Stimulated activated CD8-positive, alpha-beta memory T cell treated with anti-CD3 and anti-CD28 coated beads, Interleukin-4, amount 100 ng/mL, for 1 hour (primary cell): ENCODE data around the gene BCAR3.

Experiments
- DNase-seq, 2 donors: peaks; one replicate each; pipeline ENCODE4 v3.0.0-alpha.2; 2020; ENCODE audit warnings: low read depth in 2 of 2, low spot score in 1 of 2

Gene BCAR3

GRCh38 chr1:93616996-93617669 is 64.5 kb downstream of the BCAR3 start:
- no peak for DNase-seq

GRCh38 chr1:93616221-93616995 is 65.2 kb downstream of the BCAR3 start:
- DNase-seq: no peak

GRCh38 chr1:93615582-93616150 is 66.0 kb downstream of the BCAR3 start:
- no peak for DNase-seq

GRCh38 chr1:93614986-93615581 is 66.6 kb downstream of the BCAR3 start:
- DNase-seq: no peak

- no peak for DNase-seq
Measured at GRCh38 chr1:93614541-93614940, 67.1 kb downstream of the BCAR3 start.

GRCh38 chr1:93613898-93614297 is 67.7 kb downstream of the BCAR3 start:
- no peak for DNase-seq

- no peak for DNase-seq
Measured at GRCh38 chr1:93612510-93612909, 69.1 kb downstream of the BCAR3 start.

GRCh38 chr1:93611668-93612067 is 70.0 kb downstream of the BCAR3 start:
- DNase-seq: no peak

GRCh38 chr1:93609536-93609935 is 72.1 kb downstream of the BCAR3 start:
- no peak for DNase-seq

GRCh38 chr1:93608187-93609109 is 73.2 kb downstream of the BCAR3 start:
- no peak for DNase-seq

GRCh38 chr1:93607814-93608186 is 73.8 kb downstream of the BCAR3 start:
- no peak for DNase-seq

GRCh38 chr1:93605812-93606512 is 75.7 kb downstream of the BCAR3 start:
- DNase-seq: no peak

GRCh38 chr1:93605026-93605568 is 76.5 kb downstream of the BCAR3 start:
- DNase-seq: no peak

- no peak for DNase-seq
Measured at GRCh38 chr1:93604411-93604810, 77.2 kb downstream of the BCAR3 start.

GRCh38 chr1:93603601-93604000 is 78.0 kb downstream of the BCAR3 start:
- DNase-seq: no peak

GRCh38 chr1:93603106-93603505 is 78.5 kb downstream of the BCAR3 start:
- DNase-seq: no peak

- no peak for DNase-seq
Measured at GRCh38 chr1:93602101-93602500, 79.5 kb downstream of the BCAR3 start.

- DNase-seq: no peak
Measured at GRCh38 chr1:93601686-93602085, 80.0 kb downstream of the BCAR3 start.

GRCh38 chr1:93600663-93601062 is 81.0 kb downstream of the BCAR3 start:
- DNase-seq: no peak

GRCh38 chr1:93599479-93599878 is 82.2 kb downstream of the BCAR3 start:
- no peak for DNase-seq
